Putamen (tissue), 1 donor: Measurements from ENCODE around the gene DGCR6L.
"Not testable (repeated sequence)": the region's sequence is repeated elsewhere in the genome, so short reads cannot be mapped to it uniquely, and the experiment has no call there.

ENCODE experiments used
- DNase-seq: peaks from one replicate; pipeline ENCODE4 v3.0.0-alpha.2; 2016; ENCODE audit warnings: low spot score

DGCR6L gene

GRCh38 chr22:20319745-20320658 lies at the start of gene DGCR6L:
Gene DGCR6L, minus strand, starts transcription at chr22:20320060. Its CDS starts 72 bp downstream, at chr22:20319988.
- peak; percentile 90 for DNase-seq

GRCh38 chr22:20368875-20369274 lies 49.0 kb upstream of the DGCR6L start:
- not testable (repeated sequence) for DNase-seq

DNA sequence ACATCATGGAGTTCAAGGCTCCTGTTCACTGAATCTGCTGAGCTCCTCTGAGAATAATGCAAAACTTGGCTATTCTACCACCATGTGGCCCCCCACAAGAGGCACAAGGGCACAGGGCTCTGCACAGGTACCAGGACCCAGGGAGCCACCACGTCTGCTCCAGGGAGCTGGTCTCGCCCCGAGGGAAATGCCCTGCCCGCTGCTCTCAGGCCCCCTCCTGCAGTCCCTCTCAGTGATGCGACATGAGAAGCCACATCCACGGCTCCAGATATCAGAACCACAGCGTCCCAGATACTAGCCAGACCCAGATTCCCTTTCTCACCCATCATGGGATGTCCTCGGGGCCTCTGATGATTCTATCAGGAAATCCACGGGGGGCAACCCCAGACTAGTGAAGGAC lies 47.0 kb upstream of the DGCR6L start:
- not testable (repeated sequence) for DNase-seq

GRCh38 chr22:20364335-20365260 lies 44.7 kb upstream of the DGCR6L start:
- not testable (repeated sequence) for DNase-seq

GRCh38 chr22:20362403-20362802 lies 42.5 kb upstream of the DGCR6L start:
- DNase-seq, result not testable (repeated sequence)

- DNase-seq, result not testable (repeated sequence)
These were observed 41.9 kb upstream of the DGCR6L start for GRCh38 chr22:20361752-20362229.

GRCh38 chr22:20360866-20361751 lies 41.2 kb upstream of the DGCR6L start:
- DNase-seq, result not testable (repeated sequence)

DNA sequence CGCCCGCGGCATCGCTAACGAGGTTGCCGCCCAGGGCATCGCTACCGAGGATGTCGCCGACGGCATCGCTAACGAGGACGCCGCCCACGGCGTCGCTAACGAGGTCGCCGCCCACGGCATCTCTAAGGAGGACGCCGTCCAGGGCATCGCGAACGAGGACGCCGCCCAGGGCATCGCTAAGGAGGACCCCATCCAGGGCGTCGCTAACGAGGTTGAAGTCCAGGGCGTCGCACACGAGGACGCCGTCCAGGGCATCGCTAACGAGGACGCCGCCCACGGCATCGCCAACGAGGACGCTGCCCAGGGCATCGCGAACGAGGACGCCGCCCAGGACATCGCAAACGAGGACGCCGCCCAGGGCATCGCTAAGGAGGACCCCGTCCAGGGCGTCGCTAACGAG lies 40.4 kb upstream of the DGCR6L start:
- DNase-seq, result not testable (repeated sequence)

DNA sequence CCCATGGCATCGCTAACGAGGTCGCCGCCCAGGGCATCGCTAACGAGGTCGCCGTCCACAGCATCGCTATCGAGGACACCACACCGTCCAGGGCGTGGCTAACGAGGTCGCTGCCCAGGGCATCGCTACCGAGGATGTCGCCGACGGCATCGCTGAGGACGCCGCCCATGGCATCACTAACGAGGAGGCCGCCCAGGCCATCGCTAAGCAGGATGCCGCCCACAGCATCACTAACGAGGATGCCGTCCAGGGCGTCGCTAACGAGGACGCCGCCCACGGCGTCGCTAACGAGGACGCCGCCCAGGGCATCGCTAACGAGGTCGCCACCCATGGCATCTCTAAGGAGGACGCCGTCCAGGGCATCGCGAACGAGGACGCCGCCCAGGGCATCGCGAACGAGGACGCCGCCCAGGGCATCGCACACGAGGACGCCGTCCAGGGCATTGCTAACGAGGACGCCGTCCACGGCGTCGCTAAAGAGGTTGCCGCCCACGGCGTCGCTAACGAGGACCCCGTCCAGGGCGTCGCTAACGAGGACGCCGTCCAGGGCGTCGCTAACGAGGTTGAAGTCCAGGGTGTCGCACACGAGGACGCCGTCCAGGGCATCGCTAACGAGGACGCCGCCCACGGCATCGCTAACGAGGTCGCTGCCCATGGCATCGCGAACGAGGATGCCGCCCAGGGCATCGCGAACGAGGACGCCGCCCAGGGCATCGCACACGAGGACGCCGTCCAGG lies 38.8 kb upstream of the DGCR6L start:
- not testable (repeated sequence) for DNase-seq

DNA sequence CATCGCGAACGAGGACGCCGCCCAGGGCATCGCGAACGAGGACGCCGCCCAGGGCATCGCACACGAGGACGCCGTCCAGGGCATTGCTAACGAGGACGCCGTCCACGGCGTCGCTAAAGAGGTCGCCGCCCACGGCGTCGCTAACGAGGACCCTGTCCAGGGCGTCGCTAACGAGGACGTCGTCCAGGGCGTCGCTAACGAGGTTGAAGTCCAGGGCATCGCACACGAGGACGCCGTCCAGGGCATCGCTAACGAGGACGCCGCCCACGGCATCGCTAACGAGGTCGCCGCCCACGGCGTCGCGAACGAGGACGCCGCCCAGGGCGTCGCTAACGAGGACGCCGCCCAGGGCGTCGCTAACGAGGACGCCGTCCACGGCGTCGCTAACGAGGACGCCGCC lies 38.1 kb upstream of the DGCR6L start:
- DNase-seq, result not testable (repeated sequence)

DNA sequence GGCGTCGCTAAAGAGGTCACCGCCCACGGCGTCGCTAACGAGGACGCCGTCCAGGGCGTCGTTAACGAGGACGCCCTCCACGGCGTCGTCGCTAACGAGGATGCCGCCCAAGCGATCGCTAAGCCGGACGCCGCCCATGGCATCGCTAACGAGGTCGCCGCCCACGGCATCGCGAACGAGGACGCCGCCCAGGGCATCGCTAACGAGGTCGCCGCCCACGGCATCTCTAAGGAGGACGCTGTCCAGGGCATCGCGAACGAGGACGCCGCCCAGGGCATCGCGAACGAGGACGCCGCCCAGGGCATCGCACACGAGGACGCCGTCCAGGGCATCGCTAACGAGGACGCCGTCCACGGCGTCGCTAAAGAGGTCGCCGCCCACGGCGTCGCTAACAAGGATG lies 37.0 kb upstream of the DGCR6L start:
- DNase-seq, result not testable (repeated sequence)

GRCh38 chr22:20355939-20356636 lies 36.2 kb upstream of the DGCR6L start:
- DNase-seq, result not testable (repeated sequence)

DNA sequence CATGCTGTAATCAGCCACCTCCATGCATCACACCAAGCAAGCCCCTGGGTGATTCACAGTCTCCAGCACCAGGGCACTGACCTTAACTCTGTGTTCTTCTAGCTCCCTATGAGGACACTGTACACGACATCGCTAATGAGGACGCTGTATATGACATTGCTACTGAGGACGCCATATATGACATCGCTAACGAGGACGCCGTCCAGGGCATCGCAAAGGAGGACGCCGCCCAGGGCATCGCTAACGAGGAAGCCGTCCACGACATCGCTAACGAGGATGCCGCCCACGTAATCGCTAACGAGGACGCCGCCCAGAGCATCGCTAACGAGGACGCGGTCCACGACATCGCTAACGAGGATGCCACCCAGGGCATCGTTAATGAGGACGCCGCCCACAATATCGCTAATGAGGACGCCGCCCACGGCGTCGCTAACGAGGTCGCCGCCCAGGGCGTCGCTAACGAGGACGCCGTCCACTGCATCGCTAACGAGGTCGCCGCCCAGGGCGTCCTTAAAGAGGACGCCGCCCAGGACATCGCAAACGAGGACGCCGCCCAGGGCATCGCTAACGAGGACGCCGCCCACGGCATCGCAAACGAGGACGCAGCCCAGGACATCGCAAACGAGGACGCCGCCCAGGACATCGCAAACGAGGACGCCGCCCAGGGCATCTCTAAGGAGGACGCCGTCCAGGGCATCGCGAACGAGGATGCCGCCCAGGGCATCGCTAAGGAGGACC lies 34.5 kb upstream of the DGCR6L start:
- DNase-seq, result no peak

GRCh38 chr22:20352536-20352935 lies 32.7 kb upstream of the DGCR6L start:
- DNase-seq, result not testable (repeated sequence)

DNA sequence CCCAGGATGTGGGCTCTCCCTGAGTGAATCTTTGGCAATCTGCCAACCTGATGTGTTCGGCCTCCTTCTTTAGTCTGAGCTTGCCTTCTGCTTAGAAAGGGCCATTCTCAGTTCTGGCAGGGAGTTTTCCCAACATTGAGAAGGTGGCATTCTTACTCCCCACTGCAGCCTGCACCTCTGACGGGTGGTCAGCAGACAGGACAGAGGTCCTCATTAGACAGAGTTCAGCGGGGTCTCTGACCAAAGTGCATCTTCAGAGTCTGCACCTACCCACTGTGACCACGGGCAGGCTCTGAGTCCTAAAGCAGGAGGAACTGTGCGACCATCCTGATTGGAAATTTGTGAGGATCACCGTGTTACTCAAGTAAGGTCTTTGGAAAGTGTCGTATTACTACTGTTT lies 26.7 kb upstream of the DGCR6L start:
- not testable (repeated sequence) for DNase-seq

GRCh38 chr22:20338291-20338690 lies 18.4 kb upstream of the DGCR6L start:
- DNase-seq, result not testable (repeated sequence)

DNA sequence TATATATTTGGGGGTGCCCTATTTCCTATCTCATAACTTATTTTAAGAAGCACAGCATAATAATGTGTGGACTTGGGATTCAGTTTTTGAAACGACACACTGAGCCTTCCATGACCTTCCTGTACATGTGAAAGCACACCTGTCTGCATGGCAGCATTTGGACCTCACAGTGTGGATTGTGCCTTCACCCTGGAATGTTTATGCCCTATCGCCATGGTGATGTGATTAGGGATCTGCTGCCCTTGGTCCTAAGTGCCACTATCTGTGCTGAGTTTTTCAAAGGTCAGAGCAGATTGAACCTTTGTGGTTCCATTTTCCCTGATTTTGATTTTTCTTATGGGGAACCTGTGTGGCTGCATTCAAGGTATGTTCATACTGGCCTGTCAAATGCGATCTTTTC lies 17.9 kb upstream of the DGCR6L start:
- not testable (repeated sequence) for DNase-seq

- DNase-seq, result not testable (repeated sequence)
These were observed 16.7 kb upstream of the DGCR6L start for GRCh38 chr22:20336561-20336960.

- DNase-seq, result not testable (repeated sequence)
These were observed 8.7 kb upstream of the DGCR6L start for GRCh38 chr22:20328569-20328930.
